ENCODE data around the gene CDH7. TPM values are rescaled to one million over a fixed set of nuclear protein-coding genes. Genes with fewer than 3 reads are reported as not detected.

The CDH7 gene
- total RNA-seq, 1 donor, result not detected

- no peak for DNase-seq (ENCODE audit: low read depth)
- TF ChIP-seq CTCF (IDR thresholded peaks at IDR 0.05; ENCODE audit: insufficient read depth, low read depth, low read length), result no peak
- H3K4me3 ChIP-seq (ENCODE audit: low read depth, low read length), result no peak overlapping the region
Observed at GRCh38 chr18:65735155-65735554, 15.7 kb upstream of the CDH7 start.

- DNase-seq (ENCODE audit: low read depth), result no peak
- TF ChIP-seq CTCF (IDR thresholded peaks at IDR 0.05; ENCODE audit: insufficient read depth, low read depth, low read length), result no peak
- H3K4me3 ChIP-seq (ENCODE audit: low read depth, low read length), result no peak overlapping the region
Observed at GRCh38 chr18:65737471-65737955, 13.3 kb upstream of the CDH7 start.

- no peak for DNase-seq (ENCODE audit: low read depth)
- no peak for TF ChIP-seq CTCF (IDR thresholded peaks at IDR 0.05; ENCODE audit: insufficient read depth, low read depth, low read length)
Observed at GRCh38 chr18:65746936-65747335, 3.9 kb upstream of the CDH7 start.

GRCh38 chr18:65748321-65748720 lies 2.5 kb upstream of the CDH7 start:
- H3K4me3 ChIP-seq (ENCODE audit: low read depth, low read length), result no peak overlapping the region
- DNase-seq (ENCODE audit: low read depth), result no peak
- no peak for TF ChIP-seq CTCF (IDR thresholded peaks at IDR 0.05; ENCODE audit: insufficient read depth, low read depth, low read length)

More at GRCh38 chr18:65746936-65747335, 3.9 kb upstream of the CDH7 start:
- H3K4me3 ChIP-seq (ENCODE audit: low read depth, low read length), result no peak overlapping the region

- TF ChIP-seq CTCF (IDR thresholded peaks at IDR 0.05; ENCODE audit: insufficient read depth, low read depth, low read length), result no peak
- no peak for DNase-seq (ENCODE audit: low read depth)
- no peak overlapping the region for H3K4me3 ChIP-seq (ENCODE audit: low read depth, low read length)
Observed at GRCh38 chr18:65749841-65750240, 971 bp upstream of the CDH7 start.

GRCh38 chr18:65751155-65752085 lies 608 bp downstream of the CDH7 start:
- no peak overlapping the region for H3K4me3 ChIP-seq (ENCODE audit: low read depth, low read length)
- DNase-seq (ENCODE audit: low read depth), result no peak
- TF ChIP-seq CTCF (IDR thresholded peaks at IDR 0.05; ENCODE audit: insufficient read depth, low read depth, low read length), result no peak
